Keratinocyte (primary cell): ENCODE measurements around the gene ALKAL2. TPM values are rescaled to one million over a fixed set of nuclear protein-coding genes. Genes with fewer than 3 reads are reported as not detected.

ENCODE experiments used
- DNase-seq: peaks from one replicate; pipeline ENCODE4 v3.0.0-alpha.2; 2011; ENCODE audit warnings: low read depth, missing footprints, low spot score
- FAIRE-seq: peaks from 2 replicates; lab custom pipeline; 2011; peaks lifted over from hg19 to GRCh38; lab: Jason Lieb, UNC
- H2AFZ ChIP-seq: 2 replicates; pipeline ENCODE4 v1.6.0; 2012; ENCODE audit warnings: low read length, control low read depth, inconsistent platforms; ENCODE audit not compliant: control insufficient read depth
- H3K27ac ChIP-seq: 2 replicates; pipeline ENCODE4 v1.5.1; 2011; ENCODE audit warnings: low read length; ENCODE audit not compliant: control insufficient read depth, insufficient read depth
- H3K27me3 ChIP-seq: 3 replicates; pipeline ENCODE4 v1.6.0; 2011; ENCODE audit warnings: low read length; ENCODE audit not compliant: control insufficient read depth, insufficient read depth; ENCODE audit errors: extremely low read depth
- H3K36me3 ChIP-seq, 2 experiments: 2 replicates in 1 of 2; 3 replicates in 1 of 2; pipeline ENCODE4 v1.5.1; 2011; ENCODE audit warnings: low read length in 2 of 2, mild to moderate bottlenecking in 1 of 2; ENCODE audit not compliant: control insufficient read depth in 2 of 2, insufficient read depth in 2 of 2; ENCODE audit errors: extremely low read depth in 1 of 2
- H3K4me1 ChIP-seq: 3 replicates; pipeline ENCODE4 v1.5.1; 2011; ENCODE audit warnings: low read length; ENCODE audit not compliant: control insufficient read depth, insufficient read depth; ENCODE audit errors: extremely low read depth
- H3K4me2 ChIP-seq: 3 replicates; pipeline ENCODE4 v1.6.0; 2011; ENCODE audit warnings: low read depth, low read length; ENCODE audit not compliant: control insufficient read depth, insufficient read depth; ENCODE audit errors: extremely low read depth
- H3K4me3 ChIP-seq, 3 experiments: fragments of 200-600 bp in 1 of 3; sonication (generic) in 1 of 3; 2 replicates in 2 of 3; 3 replicates in 1 of 3; pipeline ENCODE4 v1.5.1; 2011 to 2016; ENCODE audit warnings: low read length in 3 of 3, mild to moderate bottlenecking in 3 of 3, control low read depth in 2 of 3, inconsistent platforms in 1 of 3, low read depth in 1 of 3, mixed read lengths in 1 of 3, mixed run types in 1 of 3, moderate library complexity in 1 of 3; ENCODE audit not compliant: control insufficient read depth in 2 of 3, insufficient read depth in 2 of 3; ENCODE audit errors: extremely low read depth in 1 of 3
- H3K79me2 ChIP-seq: 2 replicates; pipeline ENCODE4 v1.6.0; 2012; ENCODE audit warnings: low read length; ENCODE audit not compliant: control insufficient read depth, insufficient read depth
- H3K9ac ChIP-seq: 3 replicates; pipeline ENCODE4 v1.6.0; 2011; ENCODE audit warnings: low read length; ENCODE audit not compliant: control insufficient read depth, insufficient read depth; ENCODE audit errors: extremely low read depth
- H3K9me1 ChIP-seq: 3 replicates; pipeline ENCODE4 v1.6.0; 2011; ENCODE audit warnings: low read length; ENCODE audit not compliant: control insufficient read depth, insufficient read depth; ENCODE audit errors: extremely low read depth
- H3K9me3 ChIP-seq: 2 replicates; pipeline ENCODE4 v1.5.1; 2012; ENCODE audit warnings: low read depth, low read length; ENCODE audit not compliant: control insufficient read depth
- H4K20me1 ChIP-seq: 3 replicates; pipeline ENCODE4 v1.6.0; 2011; ENCODE audit warnings: low read length; ENCODE audit not compliant: control insufficient read depth, insufficient read depth; ENCODE audit errors: extremely low read depth
- EZH2 ChIP-seq: IDR thresholded peaks from one replicate; pipeline ENCODE4 v1.6.1; 2012; ENCODE audit warnings: inconsistent platforms, mild to moderate bottlenecking, low read length, moderate library complexity
- dilution Hi-C: fragments of 300-500 bp; cut with MboI; formaldehyde crosslinking; loops from one replicate; pipeline ENCODE4 v1.7.0; 2020; ENCODE audit warnings: low sequenced_read_pairs; ENCODE audit not compliant: extremely low pct_ligation_motif_present
- polyA plus RNA-seq, 5 experiments: library from polyadenylated mRNA; depleted of rRNA in 3 of 5; stranded (reverse) in 3 of 5; stranded (forward) in 1 of 5; unstranded in 1 of 5; fragments of >200 nt; gene quantifications; 1 replicate in 1 of 5; 2 replicates in 3 of 5; 3 replicates in 1 of 5; pipeline versions ENCODE4 v1.2.1 to v1.2.3, GENCODE V29; 2011 to 2012; ENCODE audit warnings: missing spikeins in 2 of 5, low read depth in 1 of 5, low replicate concordance in 1 of 5
- TF ChIP-seq, protein P1 (sequence below), 3 experiments: IDR thresholded peaks in 1 of 3; conservative IDR thresholded peaks in 1 of 3; optimal IDR thresholded peaks in 1 of 3; 2 replicates in 2 of 3; 3 replicates in 1 of 3; pipeline versions ENCODE3 to v1.5.1; 2011; ENCODE audit warnings: low read length in 3 of 3, mild to moderate bottlenecking in 3 of 3, moderate library complexity in 2 of 3, control low read depth in 1 of 3, inconsistent platforms in 1 of 3; ENCODE audit not compliant: insufficient read depth in 2 of 3; ENCODE audit errors: extremely low read depth in 1 of 3

The ALKAL2 gene
- polyA plus RNA-seq, 1 donor (not counting 4 experiments of a cell fraction or from before 2014, with no cell fraction given): not detected

DNA sequence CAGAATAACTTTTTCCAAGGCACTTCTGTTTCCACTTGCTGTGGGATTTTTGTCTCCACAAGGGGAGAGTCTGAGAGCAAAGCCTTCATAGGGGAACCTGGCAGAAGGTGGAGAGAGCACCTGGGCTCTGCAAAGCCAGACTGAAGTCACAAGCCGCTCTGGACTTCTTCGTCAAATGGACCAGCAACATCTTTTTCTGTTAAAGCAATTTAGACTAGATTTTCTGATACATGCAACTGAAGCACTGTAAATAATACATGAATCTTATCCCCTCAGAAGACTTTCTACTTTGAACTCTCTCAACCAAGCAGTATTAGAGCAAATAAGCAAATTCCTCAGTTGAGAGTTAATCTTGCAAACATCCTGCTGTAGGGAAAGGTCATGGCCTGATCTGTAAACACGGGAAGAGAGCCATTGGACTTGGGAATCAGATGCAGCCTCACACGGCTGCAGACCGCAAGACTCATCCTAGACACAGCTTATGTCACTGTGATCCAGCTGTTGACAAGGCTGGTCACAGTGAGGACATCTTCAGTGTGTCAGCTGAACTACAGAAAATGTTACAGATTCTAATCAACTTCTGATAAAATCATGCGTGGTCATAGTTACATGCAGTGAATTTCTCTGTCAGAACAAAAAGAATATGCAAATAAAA, 27.3 kb downstream of the ALKAL2 start:
- Histone ChIP-seq H3K9me3 (no peaks in the 10 kb centered on the region), H2AFZ (no peak overlapping the region), H4K20me1 (no peaks in the 10 kb centered on the region), H3K4me2 (no peak overlapping the region), H3K9me1 (no peaks in the 10 kb centered on the region), H3K36me3 (peaks cover 2 to 3% of the 10 kb centered on the region in 2 experiments), H3K27ac (no peak overlapping the region), H3K4me1 (peaks cover 13% of the 10 kb centered on the region), H3K79me2 (peaks cover 22% of the 10 kb centered on the region), H3K27me3 (no peaks in the 10 kb centered on the region), H3K9ac (no peak overlapping the region), H3K4me3 (no peak overlapping the region)
- no peak for DNase-seq
- FAIRE-seq: no peak
- no peak for TF ChIP-seq EZH2
- TF ChIP-seq, protein P1, sequence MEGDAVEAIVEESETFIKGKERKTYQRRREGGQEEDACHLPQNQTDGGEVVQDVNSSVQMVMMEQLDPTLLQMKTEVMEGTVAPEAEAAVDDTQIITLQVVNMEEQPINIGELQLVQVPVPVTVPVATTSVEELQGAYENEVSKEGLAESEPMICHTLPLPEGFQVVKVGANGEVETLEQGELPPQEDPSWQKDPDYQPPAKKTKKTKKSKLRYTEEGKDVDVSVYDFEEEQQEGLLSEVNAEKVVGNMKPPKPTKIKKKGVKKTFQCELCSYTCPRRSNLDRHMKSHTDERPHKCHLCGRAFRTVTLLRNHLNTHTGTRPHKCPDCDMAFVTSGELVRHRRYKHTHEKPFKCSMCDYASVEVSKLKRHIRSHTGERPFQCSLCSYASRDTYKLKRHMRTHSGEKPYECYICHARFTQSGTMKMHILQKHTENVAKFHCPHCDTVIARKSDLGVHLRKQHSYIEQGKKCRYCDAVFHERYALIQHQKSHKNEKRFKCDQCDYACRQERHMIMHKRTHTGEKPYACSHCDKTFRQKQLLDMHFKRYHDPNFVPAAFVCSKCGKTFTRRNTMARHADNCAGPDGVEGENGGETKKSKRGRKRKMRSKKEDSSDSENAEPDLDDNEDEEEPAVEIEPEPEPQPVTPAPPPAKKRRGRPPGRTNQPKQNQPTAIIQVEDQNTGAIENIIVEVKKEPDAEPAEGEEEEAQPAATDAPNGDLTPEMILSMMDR (optimal IDR thresholded peaks at IDR 0.05 in 1 of 3, IDR thresholded peaks at IDR 0.05 in 1 of 3, conservative IDR thresholded peaks at IDR 0.05 in 1 of 3; ENCODE audit: extremely low read depth in 1 of 3, insufficient read depth in 2 of 3, low read length in 3 of 3): no peak
- dilution Hi-C loops: no loop called here

DNA sequence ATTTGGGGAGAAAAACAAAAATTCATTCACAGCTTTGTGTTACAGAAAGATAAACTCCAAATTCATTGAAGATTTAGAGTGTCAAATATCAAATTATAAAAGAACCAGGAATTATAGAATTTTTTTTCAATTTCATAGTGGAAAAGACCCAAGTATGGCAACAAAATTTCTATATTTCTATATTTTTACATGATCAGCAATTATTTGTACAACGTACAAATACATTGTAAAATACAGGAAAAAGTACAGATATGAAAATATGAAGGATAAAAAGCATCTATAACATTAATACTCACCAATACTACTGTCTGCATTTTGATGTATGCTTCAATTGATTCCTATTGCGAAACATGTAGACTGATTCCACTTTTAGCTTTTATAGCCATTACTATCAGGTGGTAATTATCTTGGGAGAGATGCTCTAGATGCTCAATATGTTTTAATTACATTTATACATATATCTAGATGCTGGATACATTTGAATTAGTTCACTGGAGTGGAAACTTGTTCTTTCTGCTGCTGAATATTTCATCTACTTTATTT, 28.0 kb downstream of the ALKAL2 start:
- no peak overlapping the region for H3K4me3 ChIP-seq
- H3K79me2 ChIP-seq: peaks cover 14% of the 10 kb centered on the region
- H3K9me1 ChIP-seq: no peaks in the 10 kb centered on the region
- DNase-seq (no peak), FAIRE-seq (no peak)
- no peak overlapping the region for H2AFZ ChIP-seq
- H3K36me3 ChIP-seq: peaks cover 2 to 3% of the 10 kb centered on the region in 2 experiments
- no peak overlapping the region for H3K9ac ChIP-seq
- no peaks in the 10 kb centered on the region for H3K27me3 ChIP-seq
- dilution Hi-C loops: no loop called here
- H3K9me3 ChIP-seq: no peaks in the 10 kb centered on the region
- H4K20me1 ChIP-seq: no peaks in the 10 kb centered on the region
- H3K4me2 ChIP-seq: no peak overlapping the region
- H3K27ac ChIP-seq: no peak overlapping the region
- H3K4me1 ChIP-seq: peaks cover 13% of the 10 kb centered on the region
- TF ChIP-seq, protein P1 (optimal IDR thresholded peaks at IDR 0.05 in 1 of 3, IDR thresholded peaks at IDR 0.05 in 1 of 3, conservative IDR thresholded peaks at IDR 0.05 in 1 of 3; ENCODE audit: extremely low read depth in 1 of 3, insufficient read depth in 2 of 3, low read length in 3 of 3): no peak
- TF ChIP-seq EZH2: no peak
